ENCODE data around the gene MEI1.
"Not testable (repeated sequence)": the region's sequence is repeated elsewhere in the genome, so short reads cannot be mapped to it uniquely, and the experiment has no call there.

Gene MEI1

DNA sequence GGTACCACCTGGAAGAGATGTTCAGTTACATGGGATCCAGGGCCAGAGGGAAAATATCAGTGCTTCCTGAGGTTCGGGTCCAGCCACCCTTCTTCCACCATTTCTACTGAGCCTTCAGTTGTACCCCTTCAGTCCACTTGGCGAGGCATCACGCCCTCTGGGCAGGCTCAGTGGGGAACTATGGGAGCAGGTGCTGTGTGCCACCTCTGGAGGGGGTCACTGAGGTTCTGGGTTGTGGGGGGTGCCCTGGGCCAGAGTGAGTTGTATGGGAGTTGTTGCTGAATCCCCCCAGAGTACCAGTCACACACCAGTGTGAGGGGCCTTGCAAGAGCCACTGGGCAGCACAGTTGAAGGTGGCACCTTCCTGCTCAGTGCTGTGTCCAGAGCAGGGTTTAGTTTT, 130.9 kb downstream of the MEI1 start:
- no peak overlapping the region for H3K4me3 ChIP-seq (ENCODE audit: low read depth, low read length)
- TF ChIP-seq, protein P1, sequence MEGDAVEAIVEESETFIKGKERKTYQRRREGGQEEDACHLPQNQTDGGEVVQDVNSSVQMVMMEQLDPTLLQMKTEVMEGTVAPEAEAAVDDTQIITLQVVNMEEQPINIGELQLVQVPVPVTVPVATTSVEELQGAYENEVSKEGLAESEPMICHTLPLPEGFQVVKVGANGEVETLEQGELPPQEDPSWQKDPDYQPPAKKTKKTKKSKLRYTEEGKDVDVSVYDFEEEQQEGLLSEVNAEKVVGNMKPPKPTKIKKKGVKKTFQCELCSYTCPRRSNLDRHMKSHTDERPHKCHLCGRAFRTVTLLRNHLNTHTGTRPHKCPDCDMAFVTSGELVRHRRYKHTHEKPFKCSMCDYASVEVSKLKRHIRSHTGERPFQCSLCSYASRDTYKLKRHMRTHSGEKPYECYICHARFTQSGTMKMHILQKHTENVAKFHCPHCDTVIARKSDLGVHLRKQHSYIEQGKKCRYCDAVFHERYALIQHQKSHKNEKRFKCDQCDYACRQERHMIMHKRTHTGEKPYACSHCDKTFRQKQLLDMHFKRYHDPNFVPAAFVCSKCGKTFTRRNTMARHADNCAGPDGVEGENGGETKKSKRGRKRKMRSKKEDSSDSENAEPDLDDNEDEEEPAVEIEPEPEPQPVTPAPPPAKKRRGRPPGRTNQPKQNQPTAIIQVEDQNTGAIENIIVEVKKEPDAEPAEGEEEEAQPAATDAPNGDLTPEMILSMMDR (IDR thresholded peaks at IDR 0.05; ENCODE audit: insufficient read depth, low read depth, low read length, missing control alignments) = peak; percentile 9
- DNase-seq (ENCODE audit: low read depth) = no peak

DNA sequence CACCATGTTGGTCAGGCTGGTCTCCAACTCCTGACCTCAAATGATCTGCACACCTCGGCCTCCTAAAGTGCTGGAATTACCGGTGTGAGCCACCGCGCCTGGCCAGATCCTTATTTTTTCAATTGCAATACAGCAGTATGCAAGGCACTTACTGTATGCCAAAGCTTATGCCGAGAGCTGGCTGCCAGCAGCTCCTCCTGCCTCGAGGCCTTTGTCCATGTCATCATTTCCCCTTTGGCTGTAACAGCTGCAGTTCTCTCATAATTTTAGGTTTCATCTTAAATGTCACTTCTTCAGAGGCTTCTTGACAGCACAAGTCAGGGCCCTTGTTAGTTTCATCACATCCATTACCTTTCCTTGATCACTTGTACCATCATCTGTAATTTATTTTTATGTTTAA, 132.1 kb downstream of the MEI1 start:
- DNase-seq (ENCODE audit: low read depth) = peak; percentile 30
- H3K4me3 ChIP-seq (ENCODE audit: low read depth, low read length) = peak overlapping the region; percentile 73
- TF ChIP-seq, protein P1 (IDR thresholded peaks at IDR 0.05; ENCODE audit: insufficient read depth, low read depth, low read length, missing control alignments) = no peak

DNA sequence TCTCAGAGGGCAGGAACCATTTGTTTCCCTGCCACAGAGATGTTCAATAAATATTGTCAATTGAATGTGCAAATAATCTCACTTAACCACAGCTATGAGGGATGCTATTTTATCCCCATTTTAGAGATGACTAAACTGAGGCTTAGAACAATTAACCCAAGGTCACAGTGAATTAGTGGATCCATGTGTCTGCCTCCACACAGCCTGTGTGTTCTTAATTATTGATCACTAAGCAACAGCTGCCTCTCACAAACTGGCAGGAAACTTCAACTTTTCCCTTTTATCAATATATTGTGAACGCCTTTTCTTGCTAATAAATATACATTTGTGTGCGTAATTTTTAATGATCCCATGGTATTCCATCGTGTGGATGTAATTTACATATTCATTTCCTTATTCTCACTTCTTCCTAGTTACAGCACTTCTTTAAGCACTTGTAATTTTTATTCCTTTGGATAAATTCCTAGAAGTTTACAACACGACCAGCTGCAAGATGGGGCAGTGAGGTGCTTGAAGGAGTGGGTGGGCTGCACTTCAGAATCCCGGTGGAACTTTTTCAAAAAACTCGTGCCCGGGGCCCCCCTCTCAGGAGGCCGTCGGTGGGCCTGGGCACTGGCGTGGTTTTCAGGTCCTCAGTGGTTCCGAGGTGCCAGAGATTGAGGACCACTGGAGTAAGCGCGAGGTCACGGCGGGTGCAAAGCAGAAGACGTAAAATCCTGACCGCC, 132.7 kb downstream of the MEI1 start:
- peak overlapping the region; percentile 73 for H3K4me3 ChIP-seq (ENCODE audit: low read depth, low read length)
- DNase-seq (ENCODE audit: low read depth) = peak; percentile 36
- TF ChIP-seq, protein P1 (IDR thresholded peaks at IDR 0.05; ENCODE audit: insufficient read depth, low read depth, low read length, missing control alignments) = no peak

DNA sequence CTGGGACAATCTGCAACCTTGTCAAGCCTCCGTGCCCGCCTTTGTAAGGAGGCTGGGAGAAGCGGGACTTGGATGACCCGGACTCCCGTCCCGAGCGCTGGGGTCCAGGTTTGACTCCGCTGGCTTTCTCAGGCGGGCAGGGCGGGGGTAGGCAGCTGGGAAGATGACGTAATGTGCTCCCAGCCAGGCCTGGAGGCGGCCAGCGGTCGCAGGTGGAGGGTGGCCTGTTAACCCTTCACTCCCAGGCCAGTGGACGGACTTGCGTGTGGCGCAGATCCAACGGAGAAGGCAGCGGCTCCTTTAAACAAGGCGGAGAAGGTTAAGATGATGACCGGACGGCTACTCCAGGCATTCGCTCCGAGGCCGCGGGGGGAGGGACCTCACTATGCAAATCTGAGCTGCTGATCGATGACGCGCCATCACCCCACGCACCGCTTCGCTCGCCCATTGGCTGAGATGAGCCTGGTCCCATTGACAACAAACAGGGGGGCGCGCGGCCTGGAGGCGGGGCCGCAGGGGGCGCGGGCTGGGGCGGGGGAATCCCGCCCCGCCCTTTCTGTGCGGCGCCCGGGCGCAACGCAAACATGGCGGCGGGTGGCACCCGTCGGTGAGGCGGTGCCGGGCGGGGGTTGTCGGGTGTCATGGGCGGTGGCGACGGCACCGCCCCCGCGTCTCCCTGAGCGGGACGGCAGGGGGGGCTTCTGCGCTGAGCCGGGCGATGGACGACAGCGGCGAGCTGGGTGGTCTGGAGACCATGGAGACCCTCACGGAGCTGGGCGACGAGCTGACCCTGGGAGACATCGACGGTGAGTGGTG, 133.5 kb downstream of the MEI1 start, which contains the start of gene SREBF2:
Gene SREBF2, plus strand, starts transcription at position 553 of the 816 bp plus-strand sequence. Its CDS starts 166 bp downstream, at position 719.
- peak; percentile 100 for DNase-seq (ENCODE audit: low read depth)
- peak within 1 kb of the TSS; percentile 73 for H3K4me3 ChIP-seq (ENCODE audit: low read depth, low read length)
- TF ChIP-seq, protein P1 (IDR thresholded peaks at IDR 0.05; ENCODE audit: insufficient read depth, low read depth, low read length, missing control alignments) = no peak

DNA sequence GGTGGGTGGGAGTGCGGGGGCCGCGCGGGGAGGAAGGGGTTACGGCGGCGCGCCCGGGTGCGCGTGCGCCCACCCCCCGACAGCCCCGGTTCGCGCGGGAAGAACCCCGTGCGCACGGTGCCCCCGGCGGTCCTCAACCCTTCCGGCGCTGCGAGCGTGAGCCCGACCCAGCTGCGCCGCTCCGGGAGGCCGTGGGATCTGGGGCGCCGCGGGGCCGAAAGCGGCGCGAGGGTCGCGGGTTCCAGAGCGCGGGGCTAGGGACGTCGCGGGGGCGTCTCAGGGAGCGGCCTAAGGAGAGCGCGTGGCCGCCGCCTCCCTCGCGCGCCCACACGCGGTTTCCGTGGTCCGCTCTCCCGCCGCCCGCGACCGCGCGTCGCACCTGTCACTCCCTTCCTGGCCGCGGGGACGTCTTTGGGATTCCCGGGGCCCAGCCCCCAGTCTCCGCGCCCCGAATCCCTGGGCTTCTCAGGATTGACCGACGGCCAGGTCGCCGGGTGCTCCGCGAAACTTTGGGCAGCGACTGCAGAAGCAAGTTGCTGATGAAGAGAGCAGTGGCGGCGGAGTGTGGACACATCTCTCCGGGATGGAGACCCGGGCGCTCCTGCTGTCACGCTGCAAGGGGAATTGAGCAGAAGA, 134.2 kb downstream of the MEI1 start:
- TF ChIP-seq, protein P1 (IDR thresholded peaks at IDR 0.05; ENCODE audit: insufficient read depth, low read depth, low read length, missing control alignments) = no peak
- DNase-seq (ENCODE audit: low read depth) = peak; percentile 61
- H3K4me3 ChIP-seq (ENCODE audit: low read depth, low read length) = peak overlapping the region; percentile 73

DNA sequence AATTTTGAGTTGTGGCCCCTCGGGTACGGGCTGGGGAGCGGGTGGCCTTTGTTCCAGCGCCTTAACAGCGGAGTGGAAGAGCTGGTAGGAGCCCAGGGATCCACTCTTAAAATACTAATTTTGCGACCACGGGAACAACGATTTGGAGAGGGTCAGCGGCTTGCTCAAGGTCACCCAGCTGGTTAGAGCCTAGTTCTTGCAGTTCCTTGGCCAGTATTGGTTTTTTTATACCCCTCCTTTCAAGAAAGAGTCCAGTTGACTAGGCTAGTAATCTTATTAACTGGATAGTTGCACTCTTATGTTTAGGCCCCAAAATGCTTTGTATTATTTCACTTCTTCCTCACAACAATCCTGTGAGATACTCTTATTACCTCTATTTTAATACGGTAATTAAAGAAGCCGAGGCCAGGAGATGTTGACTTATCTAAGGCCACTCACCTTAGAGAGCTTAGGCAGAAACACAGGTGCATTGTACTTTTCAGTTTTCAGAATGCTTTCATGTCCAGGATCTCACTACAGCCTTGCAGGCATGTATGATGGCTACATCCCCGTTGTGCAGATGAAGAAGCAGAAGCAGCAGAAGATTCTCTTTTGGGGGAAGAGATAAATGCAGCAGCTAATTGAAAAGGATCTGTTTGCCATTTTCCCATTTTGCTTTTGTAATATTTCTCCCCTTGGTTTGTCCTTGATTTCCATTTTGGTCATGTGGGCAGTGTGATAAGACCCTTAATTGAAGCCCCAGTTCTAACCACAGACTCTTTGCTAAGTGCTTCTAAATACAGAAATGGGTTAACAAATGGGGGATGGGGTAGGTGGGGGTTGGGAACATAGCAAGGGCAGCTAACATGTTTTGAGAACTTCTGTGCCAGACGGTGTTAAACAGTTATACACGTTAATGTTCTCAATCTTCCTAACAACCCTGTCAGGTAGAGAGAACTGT, 135.0 kb downstream of the MEI1 start:
- DNase-seq (ENCODE audit: low read depth) = peak; percentile 33
- TF ChIP-seq, protein P1 (IDR thresholded peaks at IDR 0.05; ENCODE audit: insufficient read depth, low read depth, low read length, missing control alignments) = no peak
- peak overlapping the region; percentile 73 for H3K4me3 ChIP-seq (ENCODE audit: low read depth, low read length)

DNA sequence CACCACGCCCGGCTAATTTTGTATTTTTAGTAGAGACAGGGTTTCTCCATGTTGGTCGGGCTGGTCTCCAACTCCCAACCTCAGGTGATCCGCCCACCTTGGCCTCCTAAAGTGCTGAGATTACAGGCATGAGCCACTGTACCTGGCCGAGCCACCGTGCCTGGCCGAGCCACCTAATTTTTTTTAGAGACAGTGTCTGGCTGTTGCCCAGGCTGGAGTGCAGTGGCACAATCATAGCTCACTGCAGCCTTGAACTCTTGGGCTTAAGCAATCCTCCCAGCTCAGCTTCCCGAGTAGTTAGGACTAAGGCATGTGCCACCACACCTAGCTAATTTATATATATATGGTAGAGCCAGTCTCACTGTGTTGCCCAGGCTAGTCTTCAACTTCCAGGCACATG, 136.2 kb downstream of the MEI1 start:
- H3K4me3 ChIP-seq (ENCODE audit: low read depth, low read length) = not testable (repeated sequence)

More for the DNA sequence above, 136.2 kb downstream of the MEI1 start:
- not testable (repeated sequence) for DNase-seq (ENCODE audit: low read depth)
